Kidney glomerular epithelial cell (primary cell): ENCODE data around the gene TMEM94.
"Not testable (repeated sequence)": the region's sequence is repeated elsewhere in the genome, so short reads cannot be mapped to it uniquely, and the experiment has no call there.

ENCODE experiments used
- DNase-seq: peaks from one replicate; lab custom pipeline; 2025; lab: John Stamatoyannopoulos, UW

TMEM94 gene

DNA sequence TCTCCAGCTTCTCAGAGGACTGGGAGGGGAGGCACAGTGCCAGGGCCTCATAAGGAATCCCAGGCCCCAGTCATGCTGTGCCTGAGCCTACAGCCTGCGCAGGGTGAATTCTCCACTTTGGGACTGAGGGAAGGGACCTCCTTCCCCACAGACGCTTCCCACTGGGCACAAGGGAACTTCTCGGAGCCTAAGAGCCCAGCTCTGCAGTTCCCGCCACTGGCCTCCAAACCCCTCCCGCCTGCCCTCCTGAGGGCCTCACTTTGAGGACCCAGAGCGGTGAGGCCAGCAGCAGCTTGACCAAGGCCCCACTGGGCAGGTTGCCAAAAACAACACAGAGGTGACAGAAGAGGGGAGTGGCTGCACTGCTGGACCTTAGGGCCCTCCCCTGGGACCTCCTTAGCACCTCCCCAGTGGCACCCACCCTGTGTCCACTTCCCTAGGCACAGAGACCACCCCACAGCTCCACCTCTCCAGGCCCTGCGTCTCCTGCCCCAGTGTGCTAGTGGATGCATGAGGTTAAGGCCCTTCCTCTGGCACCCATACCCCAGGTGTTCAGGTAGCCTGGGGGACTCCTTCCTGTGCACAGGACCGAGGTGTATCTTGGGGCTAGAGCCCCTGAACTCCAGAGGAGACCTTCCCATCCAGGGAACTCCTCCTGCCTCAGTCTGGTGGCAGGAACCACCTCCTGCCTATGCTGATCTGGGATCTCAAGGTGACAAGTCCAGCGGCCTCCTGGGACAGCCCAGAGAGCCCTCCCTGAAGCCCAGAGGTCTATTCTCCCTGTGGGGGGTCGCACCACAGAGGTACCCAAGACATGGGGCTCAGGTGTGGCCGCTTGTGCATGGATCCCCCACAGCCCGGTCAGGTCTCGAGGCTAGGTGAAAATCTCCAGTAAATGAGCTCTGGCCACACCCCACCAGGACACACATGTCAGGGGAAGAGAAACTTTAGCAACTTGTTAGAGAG lies 55.5 kb downstream of the TMEM94 start:
- no peak for DNase-seq

DNA sequence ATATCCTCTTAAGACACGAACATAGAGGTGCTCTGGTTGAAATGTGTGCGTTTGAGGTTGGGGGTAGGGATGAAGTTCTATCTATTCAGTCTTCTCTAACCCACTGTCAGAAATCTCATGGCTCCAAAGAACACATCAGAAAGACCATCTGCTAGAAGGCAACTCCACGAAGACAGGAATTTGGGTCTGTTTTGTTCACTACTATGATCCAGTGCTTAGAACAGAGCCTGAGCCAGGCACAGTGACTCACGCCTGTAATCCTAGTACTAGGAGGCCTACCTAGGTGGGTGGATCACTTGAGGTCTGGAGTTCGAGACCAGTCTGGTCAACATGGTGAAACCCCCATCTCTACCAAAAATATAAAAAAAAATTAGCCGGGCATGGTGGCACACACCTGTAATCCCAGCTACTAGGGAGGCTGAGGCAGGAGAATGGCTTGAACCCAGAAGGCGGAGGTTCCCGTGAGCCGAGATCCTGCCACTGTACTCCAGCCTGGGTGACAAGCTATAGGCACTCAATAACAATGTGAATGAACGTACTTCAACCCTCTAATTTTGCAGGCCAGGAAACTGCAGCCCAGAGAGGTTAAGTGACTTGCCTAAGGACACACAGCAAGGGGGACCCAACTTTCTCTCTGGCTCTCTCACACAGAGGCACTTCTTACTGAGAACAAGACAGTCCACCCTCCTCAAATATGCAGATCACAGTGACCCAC lies 56.6 kb downstream of the TMEM94 start:
- DNase-seq: no peak

DNA sequence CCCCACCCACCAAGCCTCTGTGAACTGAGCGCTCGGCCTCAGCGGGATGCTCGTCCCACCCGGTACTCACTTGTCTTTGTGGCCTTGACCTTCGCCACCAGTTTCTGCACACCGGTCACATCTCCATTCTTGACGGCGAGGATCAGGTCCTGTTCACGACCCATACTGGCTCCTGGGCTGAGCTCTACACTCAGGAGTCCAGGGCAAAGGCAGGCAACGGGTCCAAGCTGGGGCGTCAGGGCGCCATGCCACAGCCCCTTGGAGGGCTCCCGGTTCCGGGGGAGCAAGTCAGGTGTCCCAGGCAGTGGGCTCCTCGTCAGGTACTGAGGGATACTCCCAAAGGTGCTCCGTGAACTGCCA lies 57.2 kb downstream of the TMEM94 start:
- no peak for DNase-seq

DNA sequence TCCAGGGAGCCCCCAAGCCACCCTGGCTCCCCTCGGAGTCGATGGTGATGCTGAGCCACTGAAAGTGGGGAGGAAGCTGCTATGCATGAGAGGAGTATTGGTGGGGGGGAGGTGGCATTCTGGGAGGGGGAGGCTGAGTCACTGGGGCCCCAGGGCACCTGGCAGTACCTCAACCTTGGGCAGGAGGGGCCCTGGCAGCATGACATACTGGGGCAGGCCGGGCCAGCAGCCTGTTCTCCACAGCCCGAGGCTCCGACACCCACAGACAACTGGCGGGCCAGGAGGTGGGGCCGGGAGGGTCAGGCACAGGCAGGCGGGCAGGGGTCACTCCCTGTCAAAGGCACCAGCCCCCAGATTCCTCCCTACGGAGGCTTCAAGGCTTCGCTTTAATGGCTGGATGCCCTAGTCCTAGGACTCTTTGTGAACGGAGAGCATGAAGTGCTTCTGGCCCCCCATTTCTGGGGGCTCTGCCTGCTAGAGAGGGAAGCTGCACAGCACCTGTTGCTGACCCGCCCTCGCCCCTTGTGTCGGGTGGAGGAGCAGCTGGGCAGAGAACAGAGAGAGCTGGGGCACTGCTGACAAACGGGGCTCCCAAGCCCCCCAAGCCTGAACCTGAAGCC lies 58.0 kb downstream of the TMEM94 start:
- no peak for DNase-seq

DNA sequence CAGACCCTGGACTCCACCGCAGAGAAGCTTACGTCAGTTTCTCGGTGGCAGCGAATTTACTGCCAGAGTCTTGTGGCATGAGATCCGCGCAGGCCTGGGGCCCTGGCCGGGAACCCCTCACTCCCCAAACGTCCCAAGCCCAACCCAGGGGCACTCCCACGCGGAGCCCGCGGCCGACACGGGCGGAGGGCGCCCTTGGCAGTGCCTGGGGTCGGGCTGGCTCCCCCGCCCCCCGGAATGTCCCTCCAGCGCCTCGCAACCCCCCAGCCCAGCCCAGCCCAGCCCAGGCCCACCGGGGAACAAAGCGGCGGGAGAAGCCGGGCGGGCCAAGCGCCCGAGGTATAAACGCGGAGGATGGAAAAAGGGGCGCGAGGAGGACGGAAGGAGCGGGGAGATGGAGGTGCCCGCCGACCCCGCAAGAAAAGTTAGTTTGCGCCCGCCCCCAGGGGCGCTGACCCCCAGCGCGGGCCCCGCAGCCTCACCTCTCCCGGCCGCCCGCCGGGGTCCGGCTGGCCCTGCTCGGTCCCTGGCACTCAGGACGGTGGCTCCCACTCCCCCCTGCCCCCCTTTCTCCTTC lies 58.6 kb downstream of the TMEM94 start:
- DNase-seq: no peak

DNA sequence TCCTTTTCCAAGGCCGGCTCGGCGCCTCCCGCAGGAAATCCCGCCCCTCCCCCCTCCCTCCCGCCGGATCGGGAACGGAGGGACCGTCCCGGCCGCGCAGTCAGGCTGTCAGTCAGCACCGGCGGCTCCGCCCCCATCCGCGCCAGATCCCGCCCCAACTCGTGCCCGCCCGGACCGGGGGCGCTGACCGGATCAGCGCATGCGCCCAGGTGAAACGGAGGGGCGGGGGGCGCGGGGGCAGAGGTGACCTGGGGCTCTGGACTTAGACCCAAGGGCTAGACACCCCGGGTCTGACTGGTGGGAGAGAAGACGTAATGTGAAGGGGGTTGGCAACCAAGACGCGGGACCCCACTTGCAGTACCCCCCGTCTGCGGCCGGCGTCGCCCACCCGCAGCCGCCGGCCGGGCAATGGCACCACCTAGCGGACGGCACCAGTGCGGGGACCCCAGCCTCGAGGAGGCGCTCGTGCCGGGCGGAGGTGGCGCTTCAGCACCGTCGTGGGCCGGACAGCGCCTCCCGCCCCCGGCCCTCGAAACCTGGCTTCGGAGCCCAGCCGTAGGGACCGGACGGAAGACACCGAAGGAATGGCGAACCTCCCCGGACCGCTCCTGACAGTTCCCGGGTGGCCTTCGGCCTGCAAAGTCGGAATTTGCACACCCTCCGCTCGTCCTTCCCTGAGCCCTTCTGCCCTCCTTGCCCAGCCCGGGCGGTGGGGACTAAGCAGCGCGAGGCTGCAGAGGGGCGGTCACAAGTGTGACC lies 59.2 kb downstream of the TMEM94 start, which contains the start of gene CASKIN2:
Gene CASKIN2, minus strand, starts transcription at position 42 of the 759 bp plus-strand sequence. CDS start 1,733 bp downstream, outside the sequence.
- peak; percentile 89 for DNase-seq

DNA sequence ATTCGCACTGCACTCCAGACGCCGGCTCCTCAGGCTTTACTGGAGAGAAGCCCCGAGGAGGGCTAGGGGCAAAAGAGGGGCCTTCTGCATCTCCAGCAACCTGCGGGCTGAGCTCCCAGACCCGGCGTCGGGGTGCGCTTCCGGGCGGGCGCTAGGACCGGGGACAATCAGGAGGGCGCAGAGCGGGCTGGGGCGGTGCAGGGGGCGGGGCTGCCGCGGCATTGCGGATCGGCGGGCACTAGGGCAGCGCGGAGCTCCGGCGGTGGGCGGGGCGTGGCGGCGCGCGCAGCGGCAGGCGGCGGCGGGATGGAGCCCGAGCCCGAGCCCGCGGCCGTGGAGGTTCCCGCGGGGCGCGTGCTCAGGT lies 59.8 kb downstream of the TMEM94 start, which contains the start of gene TSEN54:
Gene TSEN54, plus strand, starts transcription at position 274 of the 364 bp plus-strand sequence. Its CDS starts 33 bp downstream, at position 307.
- peak; percentile 69 for DNase-seq

DNA sequence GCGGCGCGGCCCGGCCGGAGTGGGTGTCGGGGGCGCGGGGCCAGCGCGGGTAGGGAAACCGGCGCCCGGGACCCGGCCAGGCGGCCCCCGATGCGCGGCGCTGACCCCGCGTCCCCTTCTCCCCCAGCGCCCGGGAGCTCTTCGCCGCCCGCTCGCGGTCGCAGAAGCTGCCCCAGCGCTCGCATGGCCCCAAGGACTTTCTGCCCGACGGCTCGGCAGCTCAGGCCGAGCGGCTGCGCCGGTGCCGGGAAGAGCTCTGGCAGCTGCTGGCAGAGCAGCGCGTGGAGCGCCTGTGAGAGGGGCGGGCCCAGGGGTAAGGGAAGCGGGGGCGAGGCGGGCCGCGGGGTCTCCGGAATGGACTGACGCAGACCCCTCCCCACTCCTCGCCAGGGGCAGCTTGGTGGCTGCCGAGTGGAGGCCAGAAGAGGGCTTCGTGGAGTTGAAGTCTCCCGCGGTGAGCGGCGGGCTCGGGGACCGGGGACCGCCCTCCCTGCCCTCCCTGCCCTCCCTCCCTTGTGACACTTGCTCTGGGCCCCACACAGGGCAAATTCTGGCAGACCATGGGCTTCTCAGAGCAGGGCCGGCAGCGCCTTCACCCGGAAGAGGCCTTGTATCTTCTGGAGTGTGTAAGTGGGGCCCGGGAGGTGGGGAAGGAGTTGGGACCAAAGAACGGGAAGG lies 60.3 kb downstream of the TMEM94 start:
- no peak for DNase-seq

DNA sequence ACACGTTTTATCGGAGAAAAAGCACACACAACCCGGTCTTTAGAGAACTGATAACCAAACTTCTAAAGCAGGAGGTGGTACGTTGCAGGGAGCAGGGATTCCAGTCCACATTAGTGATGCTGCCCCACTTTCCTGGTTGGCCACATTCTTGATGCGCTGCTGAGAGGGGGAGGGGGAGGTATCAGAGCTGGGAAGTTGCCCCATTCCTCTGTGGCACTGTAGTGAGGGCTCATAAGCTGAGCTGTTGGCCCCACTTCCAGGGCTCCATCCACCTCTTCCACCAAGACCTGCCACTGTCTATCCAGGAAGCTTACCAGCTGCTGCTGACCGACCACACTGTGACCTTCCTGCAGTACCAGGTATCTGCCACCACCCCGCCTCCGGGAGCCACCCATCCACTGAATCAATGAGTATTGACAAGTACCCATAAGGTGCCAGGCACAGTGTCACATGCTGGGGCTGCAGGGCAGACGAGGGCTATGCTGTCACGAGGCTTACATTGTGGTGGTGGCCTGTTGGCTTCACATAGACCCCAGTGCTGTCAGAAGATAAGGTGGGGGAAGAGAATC lies 60.9 kb downstream of the TMEM94 start:
- no peak for DNase-seq

DNA sequence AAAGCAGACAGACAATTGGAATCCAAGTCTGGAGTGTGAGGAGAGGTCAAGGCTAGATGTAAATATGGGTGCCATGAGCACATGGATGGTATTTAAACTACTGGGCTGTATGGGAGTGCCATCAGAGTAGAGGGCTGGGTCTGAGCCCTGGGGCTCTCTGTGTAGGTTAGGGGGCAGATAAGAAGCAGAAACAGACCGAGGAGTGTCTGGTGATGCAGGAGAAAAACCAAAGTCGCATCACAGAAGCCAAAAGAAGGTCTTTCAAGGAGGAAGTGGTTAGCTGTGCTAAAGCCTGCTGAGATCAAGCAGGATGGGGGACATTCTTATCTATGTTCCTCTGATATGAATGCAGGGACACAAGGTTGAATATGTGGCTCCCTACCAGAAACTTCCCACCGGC lies 61.8 kb downstream of the TMEM94 start:
- no peak for DNase-seq

DNA sequence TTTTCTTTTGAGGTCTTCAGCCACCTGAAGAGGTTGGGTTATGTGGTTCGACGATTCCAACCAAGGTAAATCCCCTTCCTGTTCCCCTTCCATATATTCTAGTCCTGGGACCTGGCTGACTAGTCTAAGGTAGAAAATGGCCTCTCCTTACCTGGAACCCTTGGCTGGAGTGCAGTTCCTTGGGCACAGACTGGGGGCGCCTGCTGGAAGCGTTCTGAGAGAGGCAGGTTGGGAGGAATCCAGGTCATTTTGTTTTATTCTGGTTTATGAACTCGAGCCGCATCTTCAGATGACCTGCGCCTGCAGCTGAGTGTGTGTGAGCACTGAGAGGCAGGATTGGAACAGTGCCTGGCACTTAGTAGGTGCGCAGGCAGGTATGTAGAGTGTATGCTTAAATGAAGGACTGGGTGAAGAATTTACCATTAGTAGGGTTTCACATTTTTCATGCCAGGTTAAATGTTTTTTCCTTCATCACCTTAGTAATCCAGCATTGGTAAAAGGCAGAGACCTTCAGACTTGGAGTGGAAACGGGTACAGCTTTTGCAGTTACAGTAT lies 62.6 kb downstream of the TMEM94 start:
- DNase-seq: no peak

DNA sequence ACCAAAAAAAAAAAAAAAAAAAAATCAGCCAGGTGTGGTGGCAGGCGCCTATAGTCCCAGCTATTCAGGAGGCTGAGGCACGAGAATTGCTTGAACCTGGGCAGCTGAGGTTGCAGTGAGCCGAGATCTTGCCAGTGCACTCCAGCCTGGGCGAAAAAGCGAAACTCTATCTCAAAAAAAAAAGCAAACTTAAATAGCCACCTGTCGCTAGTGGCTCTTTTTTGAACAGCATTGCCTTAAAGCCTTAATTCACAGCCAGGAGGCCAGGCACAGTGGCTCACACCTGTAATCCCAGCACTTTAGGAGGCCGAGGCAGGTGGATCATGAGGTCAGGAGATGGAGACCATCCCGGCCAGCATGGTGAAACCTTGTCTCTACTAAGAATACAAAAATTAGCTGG lies 64.0 kb downstream of the TMEM94 start:
- DNase-seq: not testable (repeated sequence)

DNA sequence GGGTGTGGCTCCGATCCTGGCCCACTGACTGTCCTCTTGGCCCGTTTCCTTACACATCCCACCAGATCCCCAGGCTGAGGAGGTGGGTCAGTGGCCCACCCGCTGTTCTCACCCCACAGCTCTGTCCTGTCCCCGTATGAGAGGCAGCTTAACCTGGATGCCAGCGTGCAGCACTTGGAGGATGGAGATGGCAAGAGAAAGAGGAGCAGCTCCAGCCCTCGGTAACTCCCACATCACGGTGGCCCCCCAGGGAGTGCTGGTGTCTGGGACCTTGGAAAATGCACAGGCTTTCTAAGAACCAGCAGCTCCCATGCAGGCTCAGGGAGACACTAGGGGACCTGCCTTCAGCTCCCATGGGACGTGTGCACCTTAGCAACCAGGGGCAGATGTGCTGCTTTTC lies 64.9 kb downstream of the TMEM94 start:
- no peak for DNase-seq

DNA sequence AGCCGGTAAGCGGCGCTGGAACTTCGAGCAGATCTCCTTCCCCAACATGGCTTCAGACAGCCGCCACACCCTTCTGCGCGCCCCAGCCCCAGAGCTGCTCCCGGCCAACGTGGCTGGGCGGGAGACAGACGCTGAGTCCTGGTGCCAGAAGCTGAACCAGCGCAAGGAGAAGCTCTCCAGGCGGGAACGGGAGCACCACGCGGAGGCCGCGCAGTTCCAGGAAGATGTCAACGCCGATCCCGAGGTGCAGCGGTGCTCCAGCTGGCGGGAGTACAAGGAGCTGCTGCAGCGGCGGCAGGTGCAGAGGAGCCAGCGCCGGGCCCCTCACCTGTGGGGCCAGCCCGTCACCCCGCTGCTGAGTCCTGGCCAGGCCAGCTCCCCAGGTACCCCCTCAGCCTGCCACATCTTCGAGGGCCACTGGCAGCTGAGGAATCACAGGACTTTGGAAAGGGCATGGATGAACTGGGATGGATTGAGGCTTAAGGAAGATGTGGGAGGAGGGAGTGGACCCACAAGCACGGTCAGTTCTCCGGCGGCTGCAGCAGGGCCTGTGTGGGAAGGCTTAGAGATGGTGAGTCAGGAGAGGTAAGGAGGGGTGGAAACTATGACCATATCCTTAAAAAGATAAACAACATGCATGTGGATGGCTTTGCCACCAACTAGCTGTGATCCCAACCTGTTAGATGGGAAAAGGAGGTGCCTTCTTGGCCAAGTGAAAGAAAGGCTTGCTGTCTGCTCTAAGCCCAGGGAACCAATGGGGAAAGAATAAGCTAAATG lies 65.7 kb downstream of the TMEM94 start:
- no peak for DNase-seq

DNA sequence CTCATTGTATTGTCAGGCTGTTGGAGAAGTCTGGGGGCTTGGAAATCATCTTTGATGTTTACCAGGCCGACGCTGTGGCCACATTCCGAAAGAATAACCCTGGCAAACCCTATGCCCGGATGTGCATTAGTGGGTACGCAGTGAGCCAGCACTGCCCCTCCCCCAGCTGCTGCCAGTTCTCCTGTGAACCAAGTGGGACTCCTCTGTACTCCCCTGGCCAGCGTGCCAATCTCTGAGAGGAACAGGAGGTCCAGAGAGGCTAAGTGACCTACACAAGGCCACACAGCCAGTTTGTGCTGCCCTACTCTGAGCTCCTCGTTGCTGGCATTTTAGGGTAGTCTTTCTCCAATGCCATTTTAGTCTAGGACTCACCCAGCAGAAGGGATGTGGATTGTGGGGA lies 67.2 kb downstream of the TMEM94 start:
- DNase-seq: no peak

DNA sequence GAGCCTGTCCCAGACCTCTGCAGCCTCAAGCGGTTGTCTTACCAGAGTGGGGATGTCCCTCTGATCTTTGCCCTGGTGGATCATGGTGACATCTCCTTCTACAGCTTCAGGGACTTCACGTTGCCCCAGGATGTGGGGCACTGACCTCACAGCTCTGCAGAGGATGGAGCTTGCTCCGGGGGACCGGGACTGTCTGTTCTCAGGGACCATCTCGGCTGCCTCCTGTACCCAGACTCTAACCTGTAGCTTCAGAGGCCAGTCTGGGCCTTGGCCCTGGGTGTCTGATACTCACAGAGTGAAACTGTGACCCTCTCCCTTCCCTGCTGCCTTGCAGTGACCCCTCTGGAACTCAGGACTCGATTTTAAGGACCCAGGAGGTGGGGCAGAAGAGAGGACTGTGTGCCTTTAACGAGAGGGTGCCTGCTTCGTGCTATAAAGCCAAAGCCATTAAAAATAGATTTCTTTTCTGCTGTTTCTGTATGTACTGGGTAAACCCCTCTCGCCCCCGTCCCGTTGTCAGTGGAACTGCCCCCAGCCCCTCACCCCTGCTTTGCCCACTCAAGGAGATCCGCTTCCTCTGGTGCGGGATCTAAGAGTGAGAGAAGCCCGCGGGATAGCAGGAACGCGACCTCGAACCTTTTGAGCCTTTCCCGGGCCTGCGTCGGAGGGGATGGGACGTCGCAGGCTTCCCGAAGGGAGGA lies 68.0 kb downstream of the TMEM94 start:
- DNase-seq: no peak

DNA sequence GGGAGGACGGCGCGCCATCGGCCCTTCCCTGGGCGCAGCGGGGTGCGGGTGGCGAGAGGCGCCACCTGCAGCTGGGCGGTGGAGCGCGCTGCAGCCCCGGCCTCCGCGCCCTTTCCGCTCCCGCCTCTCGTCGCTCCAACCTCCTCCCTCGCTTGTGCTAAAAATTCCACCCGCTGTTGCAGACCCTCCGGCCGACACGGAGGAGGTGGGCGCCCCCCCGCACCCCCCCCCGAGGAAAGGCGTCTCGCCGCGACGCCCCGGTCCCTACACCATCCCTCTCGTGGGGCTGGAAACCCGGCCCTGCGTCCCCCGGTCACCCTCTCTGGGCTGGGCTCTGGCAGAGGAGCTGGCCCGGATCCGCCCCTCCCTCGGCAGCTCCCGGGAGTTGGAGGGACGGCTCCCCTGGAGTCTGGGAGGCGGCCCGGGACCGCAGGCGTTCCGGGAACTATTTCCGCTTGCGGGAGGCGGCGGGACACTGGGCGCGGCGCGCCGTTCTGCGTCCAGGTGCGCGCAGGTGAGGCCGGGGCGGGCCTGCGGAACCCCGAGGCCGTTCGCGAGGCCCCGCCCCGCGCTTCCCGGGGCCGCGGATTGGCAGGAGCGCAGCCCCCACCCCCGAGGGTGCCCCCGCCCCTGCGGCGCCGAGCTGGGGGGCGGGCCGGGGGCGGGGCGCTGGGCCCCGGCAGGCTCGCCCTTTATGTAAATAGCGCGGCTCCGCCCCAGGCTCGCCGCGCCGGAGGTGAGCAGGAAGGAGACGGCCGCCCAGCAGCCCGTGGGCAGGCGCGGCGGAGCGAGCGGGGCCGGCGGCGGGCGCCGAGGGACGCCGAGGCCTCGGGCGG lies 68.8 kb downstream of the TMEM94 start, which contains the start of gene LLGL2:
Gene LLGL2, plus strand, starts transcription at position 728 of the 836 bp plus-strand sequence. CDS start 17,730 bp downstream, outside the sequence.
- peak; percentile 57 for DNase-seq
